PFSK-1 (cell line): Measurements from ENCODE around the gene PRR36.

Experiments
- POLR2AphosphoS5 ChIP-seq: IDR thresholded peaks from 2 replicates; pipeline ENCODE4 v1.6.1; 2012; ENCODE audit warnings: low read depth, mild to moderate bottlenecking, control low read depth, low read length, moderate library complexity
- REST ChIP-seq, 2 experiments: IDR thresholded peaks; 2 replicates each; pipeline versions ENCODE4 v1.6.1 to v1.8.0; 2011 to 2012; ENCODE audit warnings: low read depth in 2 of 2, low read length in 2 of 2, control low read depth in 1 of 2, inconsistent platforms in 1 of 2, mild to moderate bottlenecking in 1 of 2, moderate library complexity in 1 of 2; ENCODE audit not compliant: insufficient read depth in 1 of 2
- SIN3A ChIP-seq: IDR thresholded peaks from 2 replicates; pipeline ENCODE4 v1.6.1; 2012; ENCODE audit warnings: mild to moderate bottlenecking, low read length, moderate library complexity, borderline replicate concordance; ENCODE audit not compliant: insufficient read depth

GRCh38 chr19:7910321-7911161 is 36.4 kb upstream of the PRR36 start:
- TF ChIP-seq REST (IDR thresholded peaks at IDR 0.05; ENCODE audit: insufficient read depth in 1 of 2, low read depth in 2 of 2, low read length in 2 of 2) (no peak), SIN3A (no peak), POLR2AphosphoS5 (0 out of 2 replicates have a peak, but pooled peaks have one; percentile 36)
